ENCODE results near the gene ZNF865.

ZNF865 gene

DNA sequence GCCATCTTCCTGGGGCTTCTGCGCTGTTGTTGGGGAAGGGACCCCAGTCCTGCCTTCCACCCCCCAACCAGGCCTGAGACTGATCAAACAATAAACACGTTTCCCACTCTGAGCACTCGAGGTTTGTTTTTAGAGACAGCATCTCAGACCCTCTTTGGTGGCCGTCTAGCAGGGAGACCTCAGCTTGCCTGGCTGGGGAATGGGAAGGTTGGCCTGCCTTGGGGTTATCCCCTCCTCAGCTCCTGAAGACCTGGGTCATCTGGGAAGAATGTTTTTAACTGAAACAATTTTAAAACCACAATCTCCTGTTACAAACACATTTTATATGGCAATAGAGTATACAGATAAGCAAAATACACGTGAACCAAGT is 40.0 kb downstream of the ZNF865 start:
- DNase-seq (ENCODE audit: low spot score) = no peak

DNA sequence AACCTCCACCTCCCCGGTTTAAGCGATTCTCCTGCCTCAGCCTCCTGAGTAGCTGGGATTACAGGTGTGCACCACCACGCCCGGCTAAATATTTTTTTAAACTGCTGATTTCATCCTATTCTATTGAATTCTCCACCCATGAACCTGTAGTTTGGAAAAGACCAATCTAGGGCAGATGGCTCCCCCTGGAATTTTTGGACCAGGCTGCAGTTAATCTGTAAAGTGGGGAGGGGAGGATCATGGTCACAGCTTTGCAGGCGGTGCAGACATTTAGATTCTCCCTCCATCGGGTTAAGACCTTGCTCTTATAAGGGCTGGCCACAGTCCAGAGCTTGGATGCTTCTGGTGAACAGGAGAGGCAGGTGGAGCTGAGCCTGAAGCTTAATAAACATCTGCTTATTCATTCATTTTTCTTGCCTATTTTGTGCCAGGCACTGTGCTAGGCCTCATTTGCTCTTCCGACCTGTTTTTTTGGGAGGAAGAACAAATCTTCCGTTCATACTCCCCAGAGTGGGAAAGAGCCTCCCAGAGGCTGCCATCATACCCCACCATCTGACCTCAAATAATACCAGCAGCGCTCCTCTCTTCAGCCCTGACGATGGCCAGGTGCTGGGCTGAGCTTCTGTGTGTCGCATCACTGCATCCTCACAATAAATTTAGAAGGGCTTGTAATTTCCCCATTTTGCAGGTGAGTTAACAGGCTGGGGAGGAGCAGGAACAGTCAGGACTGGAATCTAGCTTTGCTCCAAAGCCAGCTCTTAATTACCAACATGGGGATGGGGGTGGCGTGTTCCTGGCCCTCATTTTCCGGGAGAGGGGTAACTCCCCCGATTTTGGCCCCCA is 41.7 kb downstream of the ZNF865 start:
- no peak for DNase-seq (ENCODE audit: low spot score)

DNA sequence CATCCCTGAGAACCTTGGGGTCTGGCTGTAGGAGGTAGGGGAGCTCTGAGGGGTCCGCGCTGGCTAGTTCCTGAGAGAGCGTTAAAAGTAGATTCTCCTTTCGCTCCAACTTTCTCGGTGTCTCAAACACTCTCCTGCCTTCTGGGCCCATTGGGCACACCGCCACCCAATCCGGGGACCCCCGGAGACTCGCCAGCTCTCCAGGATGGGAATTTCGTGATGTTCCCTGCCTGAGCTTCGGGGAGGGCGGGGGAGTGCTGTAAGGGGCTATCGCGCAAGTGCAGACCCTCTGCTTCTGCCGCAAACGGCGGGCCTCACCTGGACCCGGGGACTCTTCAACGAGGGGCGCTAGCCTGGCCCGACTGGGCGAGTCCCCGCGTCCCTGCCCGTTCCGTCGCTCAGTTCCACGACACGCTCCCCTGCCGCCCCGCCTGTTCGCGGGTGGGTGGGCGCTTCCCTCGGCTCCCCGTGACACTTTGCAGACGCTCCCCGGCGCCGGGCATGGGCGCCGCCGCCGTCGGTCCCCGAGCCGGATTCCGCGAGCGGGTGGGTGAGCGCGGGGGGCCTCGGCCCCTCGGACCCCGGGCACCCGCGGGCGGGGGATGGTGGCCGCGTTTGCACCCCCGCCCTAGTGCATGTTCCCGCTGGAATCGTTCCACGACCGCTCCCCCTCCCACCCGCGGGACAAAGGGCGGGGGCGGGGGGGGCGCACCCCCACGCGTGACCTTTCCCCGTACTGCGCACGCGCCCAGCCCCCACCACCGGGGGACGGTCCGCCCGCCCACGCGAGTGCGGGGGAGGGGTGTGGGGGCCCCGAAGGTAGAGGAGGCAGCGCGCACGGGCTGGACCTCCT is 42.5 kb downstream of the ZNF865 start, which contains the start of gene CCDC106:
TSS of gene CCDC106 (plus strand) at position 481 of the 853 bp plus-strand sequence. CDS start 835 bp downstream, outside the sequence.
- DNase-seq (ENCODE audit: low spot score) = no peak

DNA sequence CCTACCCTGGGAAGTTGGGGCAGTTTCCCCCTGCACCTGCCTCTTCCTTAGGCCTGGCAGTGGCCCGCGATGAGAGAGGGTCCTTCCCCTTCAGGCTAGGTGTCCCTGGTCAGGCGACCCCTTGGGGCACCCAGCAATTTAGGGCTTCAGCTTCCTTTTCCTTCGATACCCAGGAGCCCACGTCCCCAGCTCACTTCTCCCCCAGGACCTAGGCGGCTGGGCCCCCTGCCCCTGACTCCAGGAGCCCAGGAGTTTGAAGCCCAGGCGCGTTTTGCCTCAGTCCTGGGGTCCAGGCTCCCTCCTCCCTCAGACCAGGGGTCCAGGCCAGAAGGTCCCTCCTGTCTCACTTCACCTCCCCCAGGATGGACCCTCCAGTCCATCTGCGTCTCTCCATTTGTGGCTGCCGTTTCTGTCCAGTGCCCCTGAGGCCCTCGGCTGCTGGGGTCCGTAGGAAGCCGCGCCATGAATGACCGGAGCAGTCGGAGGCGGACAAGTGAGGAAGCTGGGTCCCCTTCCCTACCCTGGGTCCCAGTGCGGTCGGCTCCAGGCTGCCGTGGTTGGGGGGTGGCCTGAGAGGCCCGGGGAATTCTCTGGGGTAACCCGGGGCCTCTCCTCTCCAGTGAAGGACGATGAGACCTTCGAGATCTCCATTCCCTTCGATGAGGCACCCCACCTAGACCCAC is 43.3 kb downstream of the ZNF865 start:
- DNase-seq (ENCODE audit: low spot score) = no peak

DNA sequence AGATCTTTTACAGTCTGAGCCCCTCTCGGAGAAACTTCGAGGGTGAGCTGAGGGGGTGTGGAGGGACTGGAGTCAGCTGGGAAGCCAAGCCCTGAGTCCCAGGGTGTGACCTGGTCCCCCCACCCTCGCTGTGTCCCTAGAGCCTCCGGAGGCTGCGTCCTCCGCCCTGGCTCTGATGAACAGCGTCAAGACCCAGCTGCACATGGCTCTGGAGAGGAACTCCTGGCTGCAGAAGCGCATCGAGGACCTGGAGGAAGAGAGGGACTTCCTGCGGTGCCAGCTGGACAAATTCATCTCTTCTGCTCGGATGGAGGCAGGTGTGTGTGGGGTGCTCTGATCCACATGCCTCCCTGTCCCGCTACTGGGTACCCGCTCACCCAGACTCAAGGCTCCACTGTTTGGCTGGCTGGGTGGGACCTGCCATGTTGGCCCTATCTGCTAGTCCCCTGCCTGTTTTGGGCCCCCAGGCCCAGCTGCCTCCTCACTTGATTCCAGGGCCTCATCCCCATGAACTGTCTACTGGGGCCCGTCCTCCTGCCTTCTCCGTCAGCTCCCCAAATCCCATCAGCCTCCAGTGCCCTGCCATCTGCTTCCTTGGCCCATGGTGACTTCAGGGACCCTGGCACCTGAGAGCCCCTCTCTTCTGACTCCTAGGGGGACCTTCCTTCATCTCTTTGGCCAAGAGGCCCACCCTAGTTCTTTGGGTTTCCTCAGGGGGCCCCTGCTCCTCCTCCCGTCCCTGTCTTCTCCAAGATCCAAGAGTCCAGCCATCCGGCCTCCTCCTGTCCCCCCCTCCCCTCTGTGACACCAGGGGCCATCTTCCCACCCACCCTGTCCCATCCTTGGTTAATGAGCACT is 44.0 kb downstream of the ZNF865 start:
- no peak for DNase-seq (ENCODE audit: low spot score)

DNA sequence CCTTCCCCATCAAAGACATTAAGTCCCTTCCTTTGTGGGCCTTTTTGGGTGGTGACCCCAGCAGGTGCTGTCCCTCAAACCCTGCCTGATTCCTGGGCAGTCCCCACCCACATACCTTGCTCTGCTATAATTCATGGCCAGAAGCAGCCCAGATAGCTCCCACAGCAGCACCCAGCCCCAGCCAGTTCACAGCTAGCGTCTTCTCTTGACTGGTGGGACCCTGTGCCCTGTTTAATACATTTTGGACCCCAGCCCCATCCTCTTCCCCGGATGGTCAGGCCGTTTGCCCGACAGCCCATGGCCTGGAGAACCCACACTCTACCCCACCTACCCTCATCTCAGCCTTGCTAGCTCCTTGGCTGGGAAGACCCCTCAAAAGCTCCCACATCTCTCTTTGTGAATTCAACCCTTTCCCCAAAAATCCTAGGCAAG is 44.7 kb downstream of the ZNF865 start:
- no peak for DNase-seq (ENCODE audit: low spot score)

DNA sequence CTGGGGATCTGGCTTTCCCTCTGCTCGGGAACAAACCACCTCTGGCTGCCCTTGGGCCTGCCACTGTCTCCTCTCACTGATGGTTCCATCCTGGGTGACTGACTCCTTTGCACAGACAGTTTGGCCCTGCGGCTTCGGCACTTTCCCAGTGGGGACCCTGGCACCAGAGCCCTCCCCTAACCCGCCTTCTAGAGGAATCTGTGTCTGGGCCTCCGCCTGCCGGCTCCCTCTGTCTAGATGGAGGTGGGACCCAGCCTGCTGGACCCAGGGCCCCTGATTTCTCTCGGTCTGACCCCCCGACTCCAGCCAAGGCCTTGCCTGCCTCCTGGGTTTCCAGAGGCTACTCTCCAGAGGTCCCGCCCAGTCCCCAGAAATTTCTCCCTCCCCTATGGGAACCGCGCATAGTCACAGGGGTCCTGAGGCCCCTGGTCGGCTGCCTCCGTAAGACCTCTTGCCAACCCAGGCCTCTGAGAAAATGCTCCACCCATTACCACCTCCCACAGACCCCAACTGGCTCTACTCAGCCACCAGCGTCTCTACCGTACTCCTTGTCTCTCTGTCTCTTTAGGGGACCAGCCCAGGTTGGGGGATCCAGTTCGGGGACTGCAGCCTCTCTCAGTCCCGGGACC is 45.3 kb downstream of the ZNF865 start:
- no peak for DNase-seq (ENCODE audit: low spot score)

DNA sequence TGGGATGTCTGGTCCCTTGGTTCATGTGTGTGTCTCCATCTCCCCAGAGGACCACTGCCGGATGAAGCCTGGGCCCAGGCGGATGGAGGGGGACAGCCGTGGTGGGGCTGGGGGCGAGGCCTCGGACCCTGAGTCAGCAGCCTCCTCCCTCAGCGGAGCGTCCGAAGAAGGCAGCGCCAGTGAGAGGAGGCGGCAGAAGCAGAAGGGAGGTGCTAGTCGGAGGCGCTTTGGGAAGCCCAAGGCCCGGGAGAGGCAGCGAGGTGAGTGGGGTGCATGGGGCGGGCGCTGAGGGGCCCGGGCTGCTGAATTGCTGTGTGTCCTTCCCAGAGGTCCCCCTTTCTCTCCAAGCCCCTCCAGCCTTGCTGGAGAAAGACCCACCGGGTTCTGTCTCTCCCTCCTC is 45.8 kb downstream of the ZNF865 start:
- no peak for DNase-seq (ENCODE audit: low spot score)

DNA sequence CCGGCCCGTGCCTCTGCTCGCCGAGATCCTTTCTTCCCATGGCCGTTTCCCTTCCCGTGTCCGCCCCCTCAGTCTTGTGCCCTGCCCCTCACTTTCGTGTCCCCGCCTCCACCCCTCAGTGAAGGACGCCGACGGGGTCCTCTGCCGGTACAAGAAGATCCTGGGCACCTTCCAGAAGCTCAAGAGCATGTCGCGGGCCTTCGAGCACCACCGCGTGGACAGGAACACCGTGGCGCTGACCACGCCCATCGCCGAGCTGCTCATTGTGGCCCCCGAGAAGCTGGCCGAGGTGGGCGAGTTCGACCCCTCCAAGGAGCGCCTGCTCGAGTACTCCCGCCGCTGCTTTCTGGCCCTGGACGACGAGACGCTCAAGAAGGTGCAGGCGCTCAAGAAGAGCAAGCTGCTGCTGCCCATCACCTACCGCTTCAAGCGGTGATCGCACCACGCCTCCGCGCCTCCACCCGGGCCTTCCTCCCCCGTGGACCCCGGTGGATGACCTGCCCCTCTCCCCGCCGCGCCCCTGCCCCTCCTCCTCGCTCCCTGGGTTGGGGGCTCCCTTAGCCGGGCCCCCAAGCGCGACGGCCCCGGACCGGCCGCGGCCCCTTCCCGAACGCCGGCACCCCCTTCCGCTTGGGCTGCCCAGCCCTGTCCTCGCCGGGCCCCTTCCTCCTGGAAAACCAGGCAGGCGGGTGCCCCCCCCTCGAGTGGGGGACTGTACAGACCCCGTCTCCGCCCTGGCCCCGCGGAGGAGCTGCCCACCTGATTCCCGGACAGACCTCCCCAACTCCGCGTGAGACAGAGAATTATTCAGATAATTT is 47.1 kb downstream of the ZNF865 start:
- DNase-seq (ENCODE audit: low spot score) = no peak

DNA sequence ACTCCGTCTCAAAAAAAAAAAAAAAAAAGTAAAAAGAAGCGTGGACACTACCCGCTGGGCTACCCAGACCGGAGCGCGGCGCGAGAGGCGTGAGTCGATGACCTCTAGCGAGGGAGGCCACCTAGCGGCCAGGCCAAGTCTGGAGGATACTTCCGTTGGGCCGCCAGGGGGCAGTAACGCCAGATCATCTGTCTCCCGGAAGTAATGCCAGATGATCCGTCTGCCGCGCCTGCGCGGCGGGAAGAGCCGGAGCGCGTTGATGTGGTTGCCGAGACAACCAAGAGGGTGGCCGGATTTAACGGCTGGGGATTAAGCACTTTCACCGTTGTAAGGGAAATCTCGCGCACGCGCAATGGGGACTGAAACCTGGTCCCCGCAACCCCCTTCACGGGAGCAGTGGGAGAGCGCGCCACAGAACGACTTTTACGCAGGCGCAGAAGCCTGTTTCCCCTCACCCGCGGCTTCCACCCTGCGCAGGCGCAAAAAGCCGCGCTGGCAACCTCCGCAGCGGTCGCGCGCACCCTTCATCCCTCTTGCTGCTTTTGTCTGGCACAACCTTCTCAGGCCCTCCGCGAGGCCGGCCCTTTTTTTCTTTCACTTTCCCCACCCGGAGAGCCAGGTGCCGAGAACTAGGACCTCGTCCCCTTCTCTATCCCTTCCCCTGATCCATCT is 48.3 kb downstream of the ZNF865 start:
- DNase-seq (ENCODE audit: low spot score) = peak; percentile 99

DNA sequence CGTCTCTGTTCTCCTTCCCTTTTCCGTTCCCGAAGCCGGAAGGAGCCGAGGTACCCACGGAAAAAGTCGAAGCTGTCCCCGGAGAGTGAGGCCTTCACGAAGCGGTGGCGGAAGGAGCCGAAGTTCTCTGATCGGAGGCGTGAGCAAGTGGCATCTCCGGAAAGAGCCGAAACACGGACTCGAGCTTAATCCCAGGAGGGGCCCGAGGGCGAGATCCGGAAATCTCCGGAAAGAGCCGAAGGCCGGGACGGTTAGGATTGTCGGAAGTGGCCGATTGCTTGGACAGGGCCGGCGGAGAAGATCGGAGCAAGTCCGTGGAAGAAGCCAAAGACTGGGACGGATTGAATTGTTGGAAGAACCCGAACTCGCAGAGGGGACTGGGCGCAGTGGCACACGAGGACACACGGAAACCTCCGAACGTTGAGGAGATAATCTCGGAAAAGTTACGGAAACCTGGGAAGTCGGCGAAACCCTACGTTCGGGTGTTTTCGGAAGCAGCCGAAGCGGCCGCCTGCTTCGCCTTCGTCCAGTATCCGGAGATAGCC is 48.9 kb downstream of the ZNF865 start:
- peak; percentile 100 for DNase-seq (ENCODE audit: low spot score)

DNA sequence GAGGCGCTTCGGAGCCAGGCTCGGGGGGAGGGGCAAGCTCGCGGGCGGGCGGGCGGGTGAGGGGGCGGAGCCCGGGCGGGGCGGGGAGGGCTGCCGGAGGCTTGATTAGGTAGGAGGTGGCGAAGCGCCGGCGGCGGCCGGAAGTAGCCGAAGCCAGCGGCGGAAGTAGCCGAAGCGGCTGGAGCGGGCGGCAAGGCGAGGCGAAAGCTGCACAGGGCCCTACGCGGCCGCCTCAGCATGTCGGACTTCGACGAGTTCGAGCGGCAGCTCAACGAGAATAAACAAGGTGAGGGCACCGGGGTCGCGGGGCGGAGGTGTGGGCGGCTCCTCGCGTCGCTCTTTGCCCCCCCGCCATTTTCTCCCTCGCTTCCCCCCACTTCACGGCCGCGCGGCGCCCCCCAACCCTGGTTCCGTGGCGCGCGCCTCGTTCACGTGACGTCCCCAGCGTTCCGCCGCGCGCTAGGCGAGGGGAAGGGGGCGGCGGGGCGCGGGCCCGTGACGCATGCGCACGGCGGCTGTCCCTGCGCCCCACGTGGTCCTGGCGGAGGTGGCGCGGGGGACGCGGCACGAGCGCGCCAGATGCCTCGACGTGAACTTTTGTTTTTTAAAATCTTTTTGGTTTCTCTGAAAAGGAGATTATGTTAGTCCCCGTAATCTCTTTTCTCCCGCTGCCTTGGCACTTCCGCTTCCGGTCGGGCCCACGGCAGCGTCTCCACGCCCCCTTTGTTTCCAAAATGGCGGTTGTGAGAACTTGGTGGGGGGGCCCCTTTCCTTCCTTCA is 49.6 kb downstream of the ZNF865 start, which contains the start of gene U2AF2:
TSS of gene U2AF2 (plus strand) at position 168 of the 780 bp plus-strand sequence. CDS start at position 238, 70 bp downstream.
- DNase-seq (ENCODE audit: low spot score) = peak; percentile 59

DNA sequence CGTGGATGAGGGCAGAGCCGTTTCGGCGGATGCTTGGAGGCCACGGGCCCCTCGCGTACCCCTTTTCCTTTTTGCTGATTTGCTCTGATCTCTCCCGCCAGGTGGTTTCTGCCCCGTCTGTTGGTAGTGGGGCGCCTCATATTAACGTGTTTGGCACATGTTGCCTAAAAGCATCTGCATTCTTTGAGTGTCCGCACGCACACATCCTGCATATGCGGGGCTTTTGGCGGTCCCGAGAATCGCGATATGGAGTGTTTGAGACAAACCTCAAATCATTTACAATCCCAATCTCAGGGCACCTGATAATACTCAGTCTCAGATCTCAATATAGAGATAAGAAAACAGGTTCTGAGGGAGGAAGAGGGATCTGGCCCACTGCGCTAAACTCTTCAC is 50.2 kb downstream of the ZNF865 start:
- DNase-seq (ENCODE audit: low spot score) = no peak

DNA sequence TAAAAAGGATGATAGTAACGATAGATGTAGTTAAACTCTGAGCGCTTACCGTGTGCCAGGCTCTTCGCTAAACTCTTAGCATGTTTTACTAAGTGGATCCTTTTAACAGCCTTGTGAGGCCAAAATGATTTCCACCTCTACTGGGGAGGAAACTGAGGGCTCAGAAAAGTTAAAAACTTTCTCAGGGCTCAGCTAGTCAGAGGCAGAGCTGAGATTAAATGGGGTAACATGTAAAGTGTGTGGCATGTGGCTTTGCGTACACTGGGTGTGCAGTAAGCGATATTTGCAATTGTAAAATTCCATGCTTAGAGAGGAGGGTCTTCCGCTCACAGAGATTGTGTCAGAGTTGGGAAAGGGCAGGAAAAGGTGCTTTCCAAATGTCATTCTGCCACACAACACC is 51.1 kb downstream of the ZNF865 start:
- DNase-seq (ENCODE audit: low spot score) = no peak

DNA sequence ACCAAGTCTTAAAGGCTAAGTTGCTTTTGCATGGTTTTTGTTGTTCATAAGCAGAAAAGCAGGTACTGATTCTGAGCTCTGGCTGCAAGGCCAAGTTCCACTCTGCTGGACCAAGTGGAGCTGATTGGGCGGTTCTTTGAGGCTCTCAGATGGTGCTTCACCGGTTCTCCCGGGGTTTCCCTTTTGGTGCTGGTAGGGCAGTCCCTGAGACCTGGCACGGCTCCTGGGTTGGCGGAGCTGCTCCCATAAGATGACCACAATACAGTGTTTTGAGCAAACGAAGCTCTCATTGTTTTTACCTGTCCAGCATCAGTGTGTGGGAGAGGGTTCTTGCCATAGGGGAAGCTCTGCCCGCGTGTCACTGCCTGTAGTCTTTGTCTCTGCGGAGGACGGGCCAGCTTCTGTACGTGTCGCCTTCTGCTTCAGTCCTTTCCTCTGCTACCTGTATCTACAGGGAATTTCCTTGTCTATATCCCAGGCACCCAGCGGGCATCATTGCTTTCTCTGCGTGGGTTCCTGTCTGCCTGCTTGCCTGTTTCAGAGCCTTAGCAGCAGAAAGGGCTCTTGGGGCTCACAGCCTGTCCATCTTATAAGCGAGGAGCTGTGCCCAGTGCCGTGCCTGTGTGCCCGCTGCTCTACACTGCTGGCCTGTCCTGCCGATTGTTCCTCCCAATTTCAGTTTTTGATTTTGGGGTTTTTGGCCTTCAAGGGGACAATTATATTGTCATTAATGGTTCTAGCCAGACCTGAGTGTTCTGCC is 51.7 kb downstream of the ZNF865 start:
- DNase-seq (ENCODE audit: low spot score) = no peak

DNA sequence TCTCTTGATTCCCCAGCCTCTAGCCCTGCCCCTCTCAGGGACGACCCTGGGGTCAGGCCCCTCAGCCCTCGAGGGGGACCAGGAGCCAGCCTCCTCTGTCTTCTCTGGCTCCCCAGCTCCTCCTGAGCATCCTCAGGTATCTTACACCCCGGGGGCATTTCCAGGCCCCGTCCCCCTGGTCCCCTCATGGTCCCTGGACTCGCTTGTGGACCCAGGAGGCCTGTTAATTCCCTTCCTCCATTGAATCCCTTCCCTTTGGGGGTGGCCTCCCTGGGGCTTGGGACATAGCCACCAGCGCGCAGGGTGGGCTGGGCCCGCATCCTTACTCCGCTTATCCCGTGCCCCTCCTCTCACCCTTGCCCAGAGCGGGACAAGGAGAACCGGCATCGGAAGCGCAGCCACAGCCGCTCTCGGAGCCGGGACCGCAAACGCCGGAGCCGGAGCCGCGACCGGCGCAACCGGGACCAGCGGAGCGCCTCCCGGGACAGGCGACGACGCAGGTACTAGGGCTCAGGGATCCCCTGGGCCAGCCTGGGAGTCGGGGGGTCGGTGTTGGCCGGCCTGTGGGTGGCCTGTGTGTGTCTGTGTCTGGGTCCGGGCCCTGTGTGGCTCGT is 53.5 kb downstream of the ZNF865 start:
- no peak for DNase-seq (ENCODE audit: low spot score)

DNA sequence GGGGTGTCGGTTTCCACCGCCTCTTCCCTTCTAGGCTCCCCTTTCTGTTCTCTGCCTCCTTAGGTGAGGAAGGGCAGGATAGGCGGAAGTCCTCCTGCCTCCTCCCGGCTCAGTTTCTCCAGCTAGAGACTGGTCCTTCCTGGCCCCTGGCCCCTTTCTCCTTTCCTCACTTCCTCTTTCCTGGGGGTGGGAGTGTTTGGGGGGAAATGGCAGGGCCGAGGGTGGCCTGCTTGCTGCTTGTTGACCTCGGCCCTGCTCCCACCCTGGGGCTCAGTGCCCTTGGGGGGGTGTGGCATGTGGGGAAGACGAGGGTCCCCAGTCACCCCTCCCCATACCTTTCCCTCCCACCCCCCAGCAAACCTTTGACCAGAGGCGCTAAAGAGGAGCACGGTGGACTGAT is 54.4 kb downstream of the ZNF865 start:
- no peak for DNase-seq (ENCODE audit: low spot score)

Measured in pons (tissue), 1 donor.